ENCODE data around the gene LAMTOR3. TPM values are rescaled to one million over a fixed set of nuclear protein-coding genes. Genes with fewer than 3 reads are reported as not detected.

Gene LAMTOR3
- total and polyA plus RNA-seq, 10 of the 15 experiments (the other 5 are each of a cell fraction or from before 2014, with no cell fraction given) = 30.1 to 120 (median 65.5) TPM

DNA sequence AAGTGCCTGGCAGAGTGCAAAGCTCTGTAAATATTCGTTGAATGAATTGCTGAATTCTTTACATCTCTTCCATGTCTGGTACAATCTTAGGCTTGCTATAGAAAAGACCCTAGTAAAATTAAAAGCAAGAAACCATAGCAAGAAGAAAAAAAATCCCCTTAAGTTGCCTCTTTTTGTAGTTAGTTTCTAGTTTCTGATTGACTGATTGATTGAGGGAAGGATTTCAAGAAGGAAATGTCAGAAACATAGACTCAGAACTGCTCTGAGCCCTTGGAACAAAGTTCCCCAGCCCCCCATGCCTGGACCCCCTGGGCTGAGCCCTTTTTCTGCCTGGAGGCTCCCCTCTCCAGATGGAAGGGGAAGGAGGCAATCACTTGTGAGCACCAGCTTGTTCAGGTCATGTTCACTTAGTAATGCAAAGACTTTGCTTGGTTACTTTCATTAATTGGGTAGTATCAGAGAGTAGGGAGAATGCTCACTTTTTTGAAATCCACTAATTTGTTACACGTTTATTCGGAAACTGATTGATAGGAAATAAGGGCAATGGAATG, 42.0 kb downstream of the LAMTOR3 start (continued):
- TF ChIP-seq, protein P1, sequence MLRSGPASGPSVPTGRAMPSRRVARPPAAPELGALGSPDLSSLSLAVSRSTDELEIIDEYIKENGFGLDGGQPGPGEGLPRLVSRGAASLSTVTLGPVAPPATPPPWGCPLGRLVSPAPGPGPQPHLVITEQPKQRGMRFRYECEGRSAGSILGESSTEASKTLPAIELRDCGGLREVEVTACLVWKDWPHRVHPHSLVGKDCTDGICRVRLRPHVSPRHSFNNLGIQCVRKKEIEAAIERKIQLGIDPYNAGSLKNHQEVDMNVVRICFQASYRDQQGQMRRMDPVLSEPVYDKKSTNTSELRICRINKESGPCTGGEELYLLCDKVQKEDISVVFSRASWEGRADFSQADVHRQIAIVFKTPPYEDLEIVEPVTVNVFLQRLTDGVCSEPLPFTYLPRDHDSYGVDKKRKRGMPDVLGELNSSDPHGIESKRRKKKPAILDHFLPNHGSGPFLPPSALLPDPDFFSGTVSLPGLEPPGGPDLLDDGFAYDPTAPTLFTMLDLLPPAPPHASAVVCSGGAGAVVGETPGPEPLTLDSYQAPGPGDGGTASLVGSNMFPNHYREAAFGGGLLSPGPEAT (IDR thresholded peaks at IDR 0.05; ENCODE audit: low read depth) = no peak
- TF ChIP-seq, protein P2, sequence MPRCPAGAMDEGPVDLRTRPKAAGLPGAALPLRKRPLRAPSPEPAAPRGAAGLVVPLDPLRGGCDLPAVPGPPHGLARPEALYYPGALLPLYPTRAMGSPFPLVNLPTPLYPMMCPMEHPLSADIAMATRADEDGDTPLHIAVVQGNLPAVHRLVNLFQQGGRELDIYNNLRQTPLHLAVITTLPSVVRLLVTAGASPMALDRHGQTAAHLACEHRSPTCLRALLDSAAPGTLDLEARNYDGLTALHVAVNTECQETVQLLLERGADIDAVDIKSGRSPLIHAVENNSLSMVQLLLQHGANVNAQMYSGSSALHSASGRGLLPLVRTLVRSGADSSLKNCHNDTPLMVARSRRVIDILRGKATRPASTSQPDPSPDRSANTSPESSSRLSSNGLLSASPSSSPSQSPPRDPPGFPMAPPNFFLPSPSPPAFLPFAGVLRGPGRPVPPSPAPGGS (IDR thresholded peaks at IDR 0.05; ENCODE audit: borderline replicate concordance, insufficient read depth, low read depth, low read length, poor library complexity, severe bottlenecking) = no peak
- TF ChIP-seq SPI1 (IDR thresholded peaks at IDR 0.05; ENCODE audit: borderline replicate concordance, insufficient read depth, low read depth, low read length) (no peak), MXI1 (IDR thresholded peaks at IDR 0.05; ENCODE audit: low read depth, low read length) (no peak)
- TF ChIP-seq, protein P3, sequence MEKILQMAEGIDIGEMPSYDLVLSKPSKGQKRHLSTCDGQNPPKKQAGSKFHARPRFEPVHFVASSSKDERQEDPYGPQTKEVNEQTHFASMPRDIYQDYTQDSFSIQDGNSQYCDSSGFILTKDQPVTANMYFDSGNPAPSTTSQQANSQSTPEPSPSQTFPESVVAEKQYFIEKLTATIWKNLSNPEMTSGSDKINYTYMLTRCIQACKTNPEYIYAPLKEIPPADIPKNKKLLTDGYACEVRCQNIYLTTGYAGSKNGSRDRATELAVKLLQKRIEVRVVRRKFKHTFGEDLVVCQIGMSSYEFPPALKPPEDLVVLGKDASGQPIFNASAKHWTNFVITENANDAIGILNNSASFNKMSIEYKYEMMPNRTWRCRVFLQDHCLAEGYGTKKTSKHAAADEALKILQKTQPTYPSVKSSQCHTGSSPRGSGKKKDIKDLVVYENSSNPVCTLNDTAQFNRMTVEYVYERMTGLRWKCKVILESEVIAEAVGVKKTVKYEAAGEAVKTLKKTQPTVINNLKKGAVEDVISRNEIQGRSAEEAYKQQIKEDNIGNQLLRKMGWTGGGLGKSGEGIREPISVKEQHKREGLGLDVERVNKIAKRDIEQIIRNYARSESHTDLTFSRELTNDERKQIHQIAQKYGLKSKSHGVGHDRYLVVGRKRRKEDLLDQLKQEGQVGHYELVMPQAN (conservative IDR thresholded peaks at IDR 0.05) = no peak

Data from GM12878 (cell line).